GM18870 (cell line): ENCODE measurements around the gene TUBA3E.
"Not testable (repeated sequence)": the region's sequence is repeated elsewhere in the genome, so short reads cannot be mapped to it uniquely, and the experiment has no call there.

Source experiments
- ATAC-seq: cut with Tn5 transposase; IDR thresholded peaks from one replicate; pipeline ENCODE4 v1.9.1; 2021; ENCODE audit warnings: moderate library complexity; ENCODE audit not compliant: unreplicated experiment

Gene TUBA3E

DNA sequence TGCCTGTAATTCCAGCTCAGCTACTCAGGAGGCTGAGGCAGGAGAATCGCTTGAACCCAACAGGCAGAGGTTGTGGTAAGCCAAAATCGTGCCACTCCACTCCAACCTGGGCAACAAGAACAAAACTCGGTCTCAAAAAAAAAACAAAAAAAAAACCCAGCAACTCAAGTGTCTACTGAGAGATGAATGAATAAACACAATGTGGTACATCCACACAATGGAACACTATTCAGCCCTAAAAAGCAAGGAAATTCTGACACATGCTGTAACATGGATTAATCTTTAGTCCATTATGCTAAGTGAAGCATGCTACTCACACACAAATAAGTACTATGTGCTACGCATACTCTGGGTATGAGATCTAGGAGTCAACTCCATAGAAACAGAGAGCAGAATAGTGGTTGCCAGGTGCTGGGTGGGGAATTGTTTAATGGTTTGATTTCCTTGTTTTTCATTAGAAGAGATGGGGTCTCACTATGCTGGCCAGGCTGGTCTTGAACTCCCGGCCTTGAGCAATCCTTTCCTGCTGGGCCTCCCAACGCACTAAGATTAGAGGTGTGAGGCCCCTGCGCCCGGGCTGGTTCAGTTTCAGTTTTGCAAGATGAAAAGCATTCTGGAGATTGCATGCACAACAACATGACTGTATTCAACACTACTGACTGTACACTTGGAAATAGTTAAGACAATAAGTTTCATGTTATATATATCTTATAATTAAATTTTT is 32.8 kb downstream of the TUBA3E start:
- ATAC-seq = no peak

GRCh38 chr2:130162968-130163367 is 35.3 kb downstream of the TUBA3E start:
- no peak for ATAC-seq

- not testable (repeated sequence) for ATAC-seq
Observed at GRCh38 chr2:130162486-130162885, 35.8 kb downstream of the TUBA3E start.

- not testable (repeated sequence) for ATAC-seq
Observed at GRCh38 chr2:130160838-130161705, 37.2 kb downstream of the TUBA3E start.

GRCh38 chr2:130160131-130160530 is 38.1 kb downstream of the TUBA3E start:
- ATAC-seq = no peak

DNA sequence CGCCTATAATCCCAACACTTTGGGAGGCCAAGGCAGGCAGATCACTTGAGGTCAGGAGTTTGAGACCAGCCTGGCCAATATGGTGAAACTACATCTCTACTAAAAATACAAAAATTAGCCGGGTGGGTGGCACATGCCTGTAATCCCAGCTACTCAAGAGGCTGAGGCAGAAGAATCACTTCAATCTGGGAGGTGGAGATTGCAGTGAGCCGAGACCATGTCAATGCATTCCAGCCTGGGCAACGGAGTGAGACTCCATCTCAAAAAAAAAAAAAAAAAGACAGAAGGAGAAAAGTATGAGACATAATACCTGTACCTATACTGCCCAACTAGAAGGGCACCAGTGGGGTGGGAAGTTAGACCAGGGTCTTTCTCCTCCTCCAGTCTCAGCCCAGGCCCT is 38.9 kb downstream of the TUBA3E start:
- not testable (repeated sequence) for ATAC-seq

GRCh38 chr2:130158631-130159030 is 39.6 kb downstream of the TUBA3E start:
- ATAC-seq = no peak

DNA sequence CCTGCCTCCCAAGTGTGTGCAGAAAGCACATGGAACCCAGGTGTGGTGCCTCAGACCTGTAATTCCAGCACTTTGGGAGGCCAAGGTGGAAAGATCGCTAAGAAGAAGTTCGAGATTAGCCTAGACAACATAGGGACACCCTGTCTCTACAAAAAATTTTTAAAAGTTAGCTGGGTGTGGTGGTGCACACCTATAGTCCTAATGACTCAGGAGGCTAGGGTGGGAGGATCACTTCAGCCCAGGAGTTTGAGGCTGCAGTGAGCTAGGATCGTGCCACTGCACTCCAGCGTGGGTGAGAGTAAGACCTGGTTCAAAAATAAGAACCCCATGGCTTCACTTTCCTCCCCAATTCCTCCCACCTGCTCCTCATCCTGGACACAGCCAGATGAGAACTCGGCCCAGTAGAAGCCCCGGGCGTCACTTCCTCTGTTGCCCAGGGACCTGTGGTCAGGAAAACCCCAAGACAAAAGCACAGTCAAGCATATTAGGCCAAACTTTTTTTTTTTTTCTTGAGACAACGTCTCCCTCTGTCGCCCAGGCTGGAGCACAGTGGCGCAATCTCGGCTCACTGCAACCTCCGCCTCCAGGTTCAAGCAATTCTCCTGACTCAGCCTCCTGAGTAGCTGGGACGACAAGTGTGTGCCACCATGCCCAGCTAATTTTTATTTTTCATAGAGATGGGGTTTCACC is 40.3 kb downstream of the TUBA3E start:
- peak; percentile 91 for ATAC-seq

DNA sequence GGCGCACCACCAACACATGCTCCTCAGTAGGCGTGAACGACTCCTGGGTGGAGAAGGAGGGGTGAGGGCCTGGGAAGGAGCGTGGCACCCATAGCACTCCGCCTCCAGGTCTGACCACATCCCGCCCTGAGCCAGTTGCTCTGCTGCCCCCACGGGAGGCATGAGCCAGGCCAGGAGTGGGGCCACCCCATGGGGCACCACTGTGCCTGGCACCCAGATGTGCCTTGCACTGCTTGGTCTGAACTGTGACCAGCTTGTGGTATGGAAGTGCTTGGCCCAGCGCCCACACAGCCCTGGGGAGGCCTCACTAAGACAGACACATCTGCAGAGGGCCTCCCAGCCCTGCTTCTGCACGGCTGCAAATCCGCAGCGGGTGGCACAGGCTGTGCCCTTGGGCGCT is 40.9 kb downstream of the TUBA3E start:
- peak; percentile 30 for ATAC-seq

DNA sequence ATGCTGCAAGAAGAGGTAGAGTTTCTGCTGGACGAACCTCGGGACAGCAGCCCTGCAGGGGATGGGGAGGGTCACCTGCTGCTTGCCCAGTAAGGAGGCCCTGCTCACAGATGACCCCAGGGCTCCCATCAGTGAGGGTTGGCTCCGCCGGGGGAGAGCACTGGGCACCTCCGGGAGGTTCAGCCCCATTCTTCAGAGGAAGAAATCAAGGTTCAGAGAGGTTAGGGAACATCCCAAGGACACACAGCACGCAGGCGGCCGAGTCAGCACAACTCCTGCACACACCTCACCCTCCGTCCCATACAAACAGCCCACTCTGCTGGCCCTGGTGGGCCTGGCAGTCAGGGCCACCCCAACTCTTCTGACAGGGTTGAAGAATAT is 41.6 kb downstream of the TUBA3E start:
- ATAC-seq = no peak

DNA sequence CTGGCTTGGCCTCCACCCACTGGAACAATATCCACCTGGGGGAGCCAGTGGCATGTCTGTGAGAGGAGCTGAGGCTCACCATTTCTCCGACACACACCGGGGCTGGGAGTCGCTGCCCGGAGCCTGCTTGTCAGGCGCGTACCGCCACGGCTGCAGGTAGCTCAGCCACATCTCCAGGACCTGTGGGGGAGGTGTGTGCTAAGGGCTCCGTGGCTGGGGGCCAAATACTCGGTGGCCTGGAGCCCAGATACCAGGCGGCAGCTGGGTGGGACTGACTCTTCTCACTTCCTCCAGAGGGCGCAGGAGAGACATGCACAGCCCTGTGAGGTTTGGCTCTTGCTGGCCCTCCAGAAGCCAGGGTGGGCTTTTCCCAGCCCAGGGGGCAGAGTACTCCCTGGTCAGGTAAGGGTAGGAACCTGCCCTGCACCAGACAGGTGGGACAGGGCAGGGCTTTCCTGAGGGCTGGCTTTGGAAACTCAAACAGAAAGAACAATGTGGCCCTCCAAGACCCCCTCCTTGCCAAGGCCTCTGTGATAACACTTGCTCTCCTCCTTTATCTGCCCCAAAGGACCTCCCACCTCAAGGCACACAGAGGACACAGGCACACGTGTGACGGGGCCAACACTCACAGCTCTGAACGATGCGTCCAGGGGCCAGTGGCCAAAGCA is 42.1 kb downstream of the TUBA3E start:
- ATAC-seq = not testable (repeated sequence)

DNA sequence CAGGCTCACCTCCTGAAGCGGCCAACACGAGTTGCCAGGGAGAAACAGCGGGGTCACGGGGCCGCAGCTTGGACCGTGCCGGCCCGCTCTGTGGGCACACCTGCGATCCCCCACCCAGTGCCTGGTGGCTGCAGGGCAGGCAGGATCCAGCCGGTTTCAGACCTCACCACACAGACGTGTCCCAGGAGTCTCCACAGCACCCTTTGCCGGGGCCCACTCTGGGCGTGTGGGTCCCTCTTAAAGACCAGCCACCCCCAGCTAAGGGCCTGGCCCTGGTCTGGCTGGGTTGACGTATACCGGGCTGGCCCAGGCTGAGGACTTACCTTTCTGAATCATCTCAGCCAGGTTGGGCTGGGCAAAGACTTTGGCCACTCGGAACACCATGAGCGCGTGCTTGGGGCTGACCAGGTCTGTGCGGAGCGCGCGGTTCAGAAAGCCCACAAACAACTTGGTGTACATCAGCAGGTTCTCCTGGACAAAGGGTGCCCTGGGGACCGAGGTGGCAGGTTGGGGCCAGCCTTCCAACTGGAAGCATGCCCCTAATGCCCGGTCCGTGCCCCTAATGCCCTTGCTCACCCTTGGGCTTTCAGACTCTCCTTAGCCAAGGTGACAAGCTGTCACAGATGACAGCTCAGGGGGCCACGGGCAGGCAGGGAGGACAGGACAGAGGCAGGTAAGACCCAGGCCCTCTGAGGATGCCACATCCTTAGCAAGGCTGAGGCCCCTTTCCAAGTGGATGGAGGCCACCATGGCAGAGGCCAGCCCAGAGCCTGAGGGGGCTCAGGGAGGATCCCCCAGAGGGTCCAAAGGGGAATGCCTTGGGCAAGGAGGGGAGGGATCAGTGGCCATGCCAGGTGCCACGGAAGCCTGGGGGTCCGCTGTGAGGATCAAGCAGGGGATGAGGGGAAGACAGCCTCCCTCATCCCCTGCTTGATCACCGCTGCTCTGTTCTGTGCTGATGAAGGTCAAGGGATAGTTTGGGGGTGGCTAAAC is 43.2 kb downstream of the TUBA3E start:
- no peak for ATAC-seq

GRCh38 chr2:130154423-130154770 is 43.8 kb downstream of the TUBA3E start:
- not testable (repeated sequence) for ATAC-seq

- not testable (repeated sequence) for ATAC-seq
Observed at GRCh38 chr2:130153721-130154422, 44.4 kb downstream of the TUBA3E start.

DNA sequence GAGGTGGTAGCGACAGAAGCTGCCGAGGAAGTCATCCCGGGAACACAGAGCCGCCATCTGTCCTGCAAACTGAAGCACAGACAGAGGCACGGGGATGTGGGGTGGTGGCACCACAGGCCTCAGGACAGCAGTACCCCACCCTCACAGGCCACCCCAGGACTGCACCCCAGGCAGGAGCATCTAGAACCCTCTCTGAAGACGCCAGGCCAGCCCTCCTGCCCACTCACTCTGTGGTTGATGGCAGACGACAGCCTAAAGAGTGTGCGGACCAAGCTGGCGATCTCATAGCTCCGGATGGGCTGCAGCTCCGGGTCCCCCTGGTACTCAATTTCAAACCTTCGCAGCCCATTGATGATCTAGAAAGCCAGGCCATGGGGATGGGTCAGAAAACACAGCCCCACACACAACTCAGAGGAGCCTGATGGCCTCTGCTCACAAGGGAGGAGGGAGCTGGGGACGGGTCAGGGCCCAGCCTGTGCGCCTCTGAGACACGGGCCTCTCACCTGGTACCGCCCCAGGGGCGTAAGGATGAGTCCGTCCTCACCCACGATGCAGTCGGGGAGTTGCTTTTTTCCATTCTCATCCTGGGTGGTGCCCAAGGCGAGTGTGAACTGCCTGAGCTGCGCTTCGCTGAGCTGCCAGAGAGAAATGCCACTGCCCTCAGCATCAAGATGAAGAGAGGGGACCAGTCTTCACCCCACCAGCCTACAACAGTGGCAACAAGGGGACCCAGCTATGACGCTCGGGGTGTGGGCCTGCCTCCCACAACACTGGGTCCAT is 45.2 kb downstream of the TUBA3E start:
- ATAC-seq = no peak

GRCh38 chr2:130152136-130152815 is 46.0 kb downstream of the TUBA3E start:
- not testable (repeated sequence) for ATAC-seq

GRCh38 chr2:130151145-130151512 is 47.1 kb downstream of the TUBA3E start:
- ATAC-seq = not testable (repeated sequence)
